NCI-H345 treated with DMSO at 0.1 percent for 48 hours (cell line): ENCODE results near the gene FAM3D.

Experiments used
- DNase-seq: peaks from one replicate; lab custom pipeline; 2025; ENCODE audit not compliant: unreplicated experiment; lab: John Stamatoyannopoulos, UW

The FAM3D gene

DNA sequence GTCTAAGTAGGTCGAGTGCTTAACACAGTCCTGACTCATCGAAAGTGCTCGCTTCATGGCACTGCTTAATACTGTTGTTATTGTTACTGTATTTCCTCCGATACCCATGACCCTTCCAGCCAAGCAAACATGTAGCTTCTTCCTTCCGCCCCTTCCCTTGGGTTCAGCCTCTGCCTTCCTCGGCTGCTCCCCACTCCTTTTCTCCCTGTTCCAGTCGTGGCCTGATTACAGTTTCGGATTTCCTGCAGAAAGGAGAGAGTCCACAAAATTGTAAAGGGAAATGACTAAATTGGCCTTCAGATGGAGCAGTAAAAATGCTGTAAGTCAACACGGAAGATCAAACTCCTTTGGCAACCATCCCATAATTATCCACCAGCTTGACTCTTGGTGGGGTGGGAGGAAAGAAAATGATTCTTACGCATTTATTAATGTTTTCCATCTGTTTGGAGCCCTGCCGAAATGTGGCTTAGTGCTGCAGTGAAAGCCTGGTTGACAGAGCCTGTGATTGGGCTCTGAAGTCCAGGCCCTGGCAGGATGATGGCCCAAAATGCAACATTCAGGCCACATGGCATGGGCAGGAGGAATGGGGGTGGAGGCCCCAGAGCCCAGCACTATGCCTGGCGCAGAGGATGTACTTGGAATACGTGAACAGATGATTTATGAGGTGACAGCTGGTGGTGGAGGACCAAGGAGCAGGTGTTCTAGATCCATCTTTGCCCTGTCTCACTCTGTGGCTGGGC is 37.6 kb downstream of the FAM3D start:
- no peak for DNase-seq

DNA sequence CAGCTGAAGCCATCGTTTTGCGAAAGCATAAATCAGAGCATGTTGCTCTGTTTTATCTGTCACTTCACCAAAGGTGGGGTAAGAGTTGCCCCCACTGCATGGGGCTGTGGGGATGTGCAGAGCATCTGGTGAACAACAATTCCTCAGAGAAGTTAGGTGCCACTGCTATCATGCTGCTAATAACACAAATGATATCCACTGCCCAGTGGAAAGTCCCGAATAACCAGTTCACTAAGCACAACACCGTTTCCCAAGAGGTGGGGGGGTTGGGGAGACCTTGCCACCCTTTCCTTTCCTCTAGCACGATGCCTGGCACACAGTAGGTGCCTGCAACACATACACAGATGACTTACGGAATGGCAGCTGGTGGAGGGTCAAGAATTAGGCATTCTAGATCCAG is 38.6 kb downstream of the FAM3D start:
- DNase-seq: no peak

DNA sequence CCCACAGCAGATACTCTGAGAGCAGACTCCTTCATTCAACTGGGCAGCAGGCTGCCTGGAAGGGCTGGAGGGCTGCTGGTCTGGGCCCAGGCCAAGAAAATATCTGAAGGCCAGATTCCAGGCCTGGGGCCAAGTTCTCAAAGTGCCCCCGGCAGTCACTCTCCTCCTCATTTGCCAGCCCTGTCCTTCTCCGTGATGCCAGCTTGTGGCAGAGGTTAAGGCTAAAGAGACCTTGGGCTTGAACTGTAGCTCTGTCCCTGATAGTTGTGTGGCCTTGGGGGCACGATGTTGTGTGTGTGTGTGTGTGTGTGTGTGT is 39.0 kb downstream of the FAM3D start:
- no peak for DNase-seq

DNA sequence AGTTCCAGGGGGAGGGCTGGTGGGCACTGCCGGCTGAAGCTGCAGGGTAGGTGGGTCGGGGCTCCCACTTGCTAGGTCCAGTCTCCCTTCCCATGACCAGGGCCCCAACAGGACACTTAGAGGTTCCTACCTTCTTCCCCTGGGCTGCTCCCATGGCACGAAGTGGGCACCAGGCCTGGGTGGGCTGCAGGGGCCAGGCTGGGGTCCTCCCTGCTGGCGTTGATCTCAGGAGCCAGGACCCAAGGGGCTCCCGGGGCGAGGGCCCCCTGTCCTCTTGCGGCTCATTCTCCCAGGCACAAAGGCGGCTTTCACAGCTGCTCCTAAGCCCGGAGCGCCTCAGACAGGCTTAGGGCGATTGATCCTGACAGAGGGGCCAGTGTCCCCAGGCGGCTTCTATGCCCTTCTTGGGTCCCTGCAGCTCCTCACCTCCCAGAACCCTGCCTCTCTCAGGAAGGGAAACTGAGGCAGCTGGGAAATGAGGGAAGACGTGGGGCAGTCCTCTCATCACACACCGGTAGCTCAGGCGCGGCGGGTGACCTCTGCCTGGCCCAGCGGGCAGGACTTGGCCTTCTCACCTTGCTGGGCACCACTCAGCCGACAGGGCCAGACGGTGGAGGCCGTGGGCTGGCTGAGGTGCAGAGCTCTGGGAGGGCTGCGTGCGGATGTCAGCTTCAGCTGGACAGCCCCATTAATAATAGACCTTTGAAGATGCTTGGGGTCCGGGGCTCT is 39.6 kb downstream of the FAM3D start:
- no peak for DNase-seq

DNA sequence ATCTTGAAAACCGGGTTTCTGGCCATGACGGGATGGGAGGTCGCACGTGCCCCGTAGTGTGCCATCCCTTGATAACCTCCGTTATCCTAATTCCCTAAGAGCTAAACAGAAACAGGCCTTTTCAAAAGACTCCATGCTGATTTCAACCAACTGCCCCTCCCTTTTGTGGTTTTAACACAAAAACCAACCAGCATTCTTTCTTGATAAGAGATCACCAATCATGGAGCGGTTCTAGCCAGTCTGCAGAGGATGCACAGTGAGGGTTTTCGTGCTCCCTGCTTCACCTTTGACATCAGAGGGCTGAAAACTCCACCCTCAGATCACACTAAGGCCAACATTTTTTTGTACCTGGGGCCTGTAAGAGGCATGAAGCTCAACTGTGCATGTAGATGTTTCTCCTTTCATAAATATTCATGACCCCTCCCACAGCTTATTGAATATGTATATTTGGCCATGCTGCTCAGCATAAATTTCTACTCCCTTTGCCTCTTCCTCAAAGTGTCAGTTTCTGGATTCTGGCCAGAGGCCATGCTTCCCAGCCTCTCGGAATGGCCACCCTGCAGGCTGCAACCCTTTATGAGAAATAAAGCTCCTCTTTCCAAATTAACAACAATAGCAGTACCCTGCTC is 41.3 kb downstream of the FAM3D start:
- DNase-seq: no peak

DNA sequence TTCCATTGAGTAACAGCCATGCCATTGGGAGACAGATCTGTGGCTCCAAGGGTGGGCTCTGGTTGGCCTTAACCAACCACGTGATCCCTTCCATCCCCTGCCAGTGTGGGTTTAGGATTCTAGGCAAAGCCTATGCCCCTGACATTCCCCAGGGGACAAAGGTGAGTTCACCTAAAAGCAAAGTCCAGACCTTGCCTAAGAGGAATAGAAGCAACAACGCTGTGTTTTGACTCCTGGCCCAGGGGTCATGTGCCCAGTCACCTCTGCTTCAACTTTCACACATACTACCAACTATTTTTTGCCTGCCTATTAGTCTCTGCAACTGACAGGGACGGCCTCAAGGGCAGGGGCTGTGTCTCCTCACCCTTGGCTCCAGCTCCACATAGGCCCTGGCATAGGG is 42.0 kb downstream of the FAM3D start:
- no peak for DNase-seq

DNA sequence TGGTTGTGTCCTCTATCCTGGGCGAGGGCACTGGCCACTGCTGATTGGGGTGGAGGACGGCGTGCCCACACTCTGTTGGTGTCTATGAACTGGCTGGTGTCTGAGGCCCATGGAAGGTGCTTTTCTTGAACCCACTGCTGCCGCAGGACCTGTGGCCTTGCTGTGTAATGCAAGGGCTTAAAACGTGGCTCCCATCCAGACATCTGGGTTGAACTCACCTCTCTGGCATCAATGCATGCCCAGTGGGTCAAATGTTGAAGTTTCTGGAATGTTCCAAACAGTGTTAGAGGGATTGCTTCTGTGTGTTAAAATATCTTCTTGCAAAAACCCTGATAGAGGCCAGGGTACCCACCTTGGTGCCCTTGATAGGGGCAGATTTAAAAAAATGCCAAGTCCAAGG is 42.6 kb downstream of the FAM3D start:
- no peak for DNase-seq

DNA sequence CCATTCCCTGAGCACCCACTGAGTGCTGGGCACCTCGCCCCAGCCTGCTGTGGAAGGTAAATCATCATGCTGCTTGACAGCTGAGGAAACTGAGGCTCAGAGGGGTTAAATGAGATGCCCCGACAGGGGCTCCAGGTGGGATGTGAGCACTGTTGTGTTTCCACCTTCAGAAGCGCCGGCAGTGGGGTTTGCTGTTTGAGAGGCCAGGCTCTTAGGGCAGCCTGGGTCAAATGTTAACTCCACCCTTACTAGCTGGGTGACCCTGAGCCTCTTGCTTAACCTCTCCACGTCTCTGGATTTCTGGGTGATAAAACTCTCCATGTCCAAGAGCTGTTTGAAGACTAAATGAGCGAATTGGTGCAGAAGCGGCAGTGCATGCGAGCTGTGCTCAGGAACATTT is 43.1 kb downstream of the FAM3D start:
- DNase-seq: no peak

DNA sequence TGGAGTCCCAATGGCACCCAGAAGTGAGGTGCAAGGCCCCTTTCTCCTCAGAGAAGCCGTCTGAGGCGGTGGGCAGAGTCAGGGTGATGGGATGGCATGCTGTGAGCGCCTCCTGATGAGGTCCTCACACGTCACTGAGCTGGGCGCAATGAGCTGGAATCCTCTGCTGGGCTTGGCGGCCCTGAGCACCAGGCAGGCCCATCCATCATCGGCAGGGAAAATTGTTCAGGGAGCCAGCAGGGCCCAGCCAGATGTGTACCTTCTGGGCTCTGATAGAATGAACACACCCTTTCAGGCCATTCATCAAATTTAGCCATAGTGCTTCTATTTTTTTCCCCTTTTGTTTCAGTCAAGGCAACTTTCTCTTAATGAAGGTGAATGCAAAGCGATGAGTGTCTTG is 43.7 kb downstream of the FAM3D start:
- no peak for DNase-seq

DNA sequence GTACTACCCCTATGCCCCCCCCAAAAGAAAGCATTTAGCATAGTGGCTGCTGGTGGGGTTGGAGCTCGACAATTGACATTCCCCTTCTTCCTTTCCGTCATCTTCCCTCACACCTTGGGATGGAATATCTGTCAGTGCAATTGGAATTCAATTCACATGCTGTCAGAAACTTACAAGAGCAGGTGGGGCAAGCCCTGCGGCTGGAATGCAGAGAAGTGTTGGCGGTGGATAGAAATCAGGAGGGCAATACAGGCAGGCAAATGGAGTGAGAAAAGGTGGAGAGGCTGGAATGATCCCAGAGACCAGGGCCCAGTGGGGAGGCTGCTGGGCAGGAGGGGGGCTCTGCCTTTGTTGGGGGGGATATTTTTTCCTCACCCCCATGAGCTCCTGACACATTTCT is 44.1 kb downstream of the FAM3D start:
- no peak for DNase-seq

DNA sequence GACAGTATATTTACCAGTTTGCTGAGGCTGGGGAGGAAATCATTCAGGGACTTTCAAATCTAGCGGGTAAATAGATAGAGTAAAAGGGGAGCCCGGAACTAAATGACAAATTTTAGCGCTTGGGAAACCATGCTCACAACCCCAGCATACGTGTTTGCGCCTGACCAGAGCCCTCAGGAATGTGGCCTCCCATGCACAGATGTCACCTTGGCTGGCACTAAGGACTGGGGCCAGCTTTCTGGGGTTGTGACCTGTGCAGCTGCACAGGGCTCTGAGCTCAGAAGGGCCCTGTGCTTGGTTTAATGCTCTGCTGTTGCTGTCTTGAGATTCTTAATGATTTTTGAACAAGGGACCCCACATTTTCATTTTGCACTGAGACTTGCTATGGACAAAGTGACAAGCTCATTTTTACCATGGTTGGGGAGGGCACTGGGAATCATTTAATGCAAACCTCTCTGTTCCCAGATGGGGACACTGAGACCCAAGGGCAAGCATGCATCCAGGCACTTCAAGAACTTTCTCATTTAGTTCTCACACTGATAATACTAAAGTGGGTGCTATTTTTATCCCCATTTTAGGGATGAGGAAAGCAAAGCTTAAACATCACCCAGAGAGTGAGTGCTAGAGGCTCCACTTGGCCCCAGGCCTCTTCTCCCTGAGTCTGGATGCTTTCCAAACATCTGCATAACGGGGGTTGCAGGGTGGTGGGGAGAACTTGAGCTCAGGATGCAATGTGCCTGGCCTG is 45.3 kb downstream of the FAM3D start:
- DNase-seq: no peak

DNA sequence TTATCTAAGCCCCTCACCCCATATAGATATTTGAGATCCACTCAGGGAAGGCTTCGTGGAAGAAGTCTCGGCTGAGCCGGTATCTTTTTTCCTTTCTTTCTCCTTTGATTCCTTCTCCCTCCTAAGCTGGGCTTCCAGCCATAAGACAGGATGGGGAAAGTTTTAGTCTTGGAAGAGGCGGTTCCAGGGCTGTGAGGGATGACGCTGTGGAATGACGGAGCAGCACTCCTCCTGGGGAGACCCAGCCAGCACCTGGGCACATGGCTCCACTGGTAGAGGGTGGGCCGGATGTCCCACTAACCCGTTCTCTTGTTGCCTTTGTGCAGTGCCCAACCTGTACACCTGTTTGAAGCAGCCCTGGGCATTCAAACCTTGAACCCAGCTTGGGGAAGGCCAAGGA is 46.2 kb downstream of the FAM3D start:
- DNase-seq: no peak

DNA sequence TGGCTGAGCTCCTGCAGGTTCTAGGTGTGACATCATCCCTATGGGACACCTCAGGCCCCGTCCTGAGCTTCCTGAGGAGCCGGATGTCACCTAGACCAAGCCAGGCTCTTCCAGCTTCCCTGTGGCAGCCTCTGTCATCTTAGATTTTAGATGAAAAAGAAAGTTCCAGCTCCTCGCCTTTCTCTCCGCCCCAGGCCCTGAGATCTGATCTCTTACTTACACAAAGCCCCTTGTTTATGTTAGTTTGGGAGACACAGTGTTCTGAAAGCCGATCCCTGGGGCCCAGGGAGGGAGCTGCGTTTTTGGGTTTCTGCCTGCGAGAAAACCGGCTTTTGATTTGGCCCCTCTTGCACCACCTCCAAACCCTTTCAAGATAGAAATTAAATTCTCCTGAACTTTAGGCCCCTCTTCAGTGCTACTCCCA is 49.2 kb downstream of the FAM3D start:
- no peak for DNase-seq

DNA sequence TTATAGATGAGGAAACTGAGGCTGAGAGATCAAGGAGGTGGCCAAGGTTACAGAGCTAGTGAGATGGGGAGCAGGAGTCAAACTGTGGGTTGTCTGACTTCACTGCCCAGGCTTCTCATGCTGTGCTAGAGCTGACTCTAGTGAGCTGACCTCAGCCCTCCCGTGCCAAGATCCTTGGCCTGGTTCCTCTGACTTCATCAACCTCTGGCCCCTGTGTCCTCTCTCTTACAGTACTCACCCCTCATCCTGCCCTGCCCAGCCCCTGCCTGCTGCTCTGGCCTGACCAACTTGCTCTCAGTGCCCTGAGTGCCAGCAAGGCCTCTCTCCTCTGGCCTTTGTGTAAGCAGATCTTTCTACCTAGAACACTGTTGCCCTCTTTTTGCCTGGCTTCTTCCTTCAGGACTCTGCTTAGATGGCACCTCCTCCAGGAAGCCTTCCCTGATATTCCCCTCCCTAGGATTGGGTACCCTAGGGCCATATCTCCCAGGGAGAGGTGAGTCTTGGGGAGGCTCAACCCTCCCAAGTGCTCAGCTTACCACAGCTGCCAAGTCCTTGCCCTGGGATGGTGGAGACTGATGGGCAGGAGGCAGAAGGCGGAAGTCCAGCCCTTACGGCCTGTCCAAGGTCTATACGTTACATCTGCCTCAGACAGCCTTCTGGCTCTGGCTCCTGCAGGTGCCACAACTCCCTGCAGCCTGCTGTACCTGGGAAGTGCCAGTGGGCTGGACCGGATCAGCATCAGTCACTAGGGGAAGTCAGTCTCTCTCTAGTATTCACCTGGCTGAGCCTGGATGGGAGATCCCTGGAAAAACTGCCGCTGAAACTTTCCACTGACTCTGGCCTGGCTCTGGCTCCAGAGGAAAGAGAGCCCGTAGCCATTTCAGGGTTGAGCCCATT is 53.1 kb downstream of the FAM3D start:
- DNase-seq: no peak

DNA sequence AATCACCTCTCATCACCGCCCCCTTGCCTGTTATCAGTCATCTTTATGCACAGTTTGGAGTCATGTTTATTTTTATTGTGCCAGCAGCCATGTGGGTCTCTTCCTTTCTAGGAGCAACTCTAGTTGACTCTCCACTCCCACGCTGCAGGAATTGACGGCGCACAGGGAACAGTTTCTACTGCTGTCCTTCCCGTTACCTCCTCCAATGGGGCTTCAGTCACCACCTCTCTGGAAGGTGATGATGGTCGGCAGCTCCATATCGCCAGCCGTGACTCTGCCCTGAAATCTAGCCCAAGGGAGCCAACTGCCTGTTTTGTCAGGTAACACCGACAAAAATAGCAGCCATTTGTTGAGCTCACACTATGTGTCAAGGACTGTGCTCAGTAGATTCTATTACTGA is 53.7 kb downstream of the FAM3D start:
- DNase-seq: no peak

DNA sequence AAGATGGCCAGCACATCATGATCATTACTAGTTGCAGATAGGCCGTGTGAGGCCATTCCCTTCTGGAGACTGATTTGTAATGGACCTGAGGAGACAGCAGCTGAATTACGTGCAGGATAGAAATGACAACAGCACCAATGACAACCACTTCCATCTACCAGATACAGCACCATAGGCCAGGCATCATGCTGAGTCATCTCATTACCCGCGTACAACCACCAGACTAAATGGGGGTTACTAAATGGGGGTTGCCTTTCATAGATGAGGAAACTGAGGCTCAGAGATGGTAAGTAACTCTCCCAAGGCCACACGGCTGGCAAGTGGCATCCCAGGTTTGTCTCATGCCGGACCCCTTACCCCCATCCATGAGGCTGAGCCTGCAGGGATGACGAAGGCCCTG is 56.6 kb downstream of the FAM3D start:
- DNase-seq: no peak

DNA sequence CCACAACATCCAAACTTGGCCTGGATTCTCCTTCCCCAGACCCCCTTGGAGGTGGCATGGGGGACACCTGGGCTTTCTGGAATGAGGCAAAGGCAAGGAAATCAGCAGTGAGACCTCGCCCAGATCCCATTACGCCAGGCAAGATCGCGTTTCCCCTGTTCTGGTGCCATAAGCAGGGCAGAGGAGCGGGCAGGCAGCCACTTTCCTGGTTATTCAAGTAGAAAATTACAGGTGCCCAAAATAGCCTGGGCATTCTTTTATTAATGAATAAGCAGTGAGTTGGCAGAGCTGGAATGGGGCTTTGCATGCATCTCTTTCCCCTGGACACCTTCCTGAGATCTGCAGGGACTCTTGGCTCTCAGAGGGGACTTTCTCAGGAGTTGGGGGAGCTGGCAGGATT is 57.9 kb downstream of the FAM3D start:
- no peak for DNase-seq

DNA sequence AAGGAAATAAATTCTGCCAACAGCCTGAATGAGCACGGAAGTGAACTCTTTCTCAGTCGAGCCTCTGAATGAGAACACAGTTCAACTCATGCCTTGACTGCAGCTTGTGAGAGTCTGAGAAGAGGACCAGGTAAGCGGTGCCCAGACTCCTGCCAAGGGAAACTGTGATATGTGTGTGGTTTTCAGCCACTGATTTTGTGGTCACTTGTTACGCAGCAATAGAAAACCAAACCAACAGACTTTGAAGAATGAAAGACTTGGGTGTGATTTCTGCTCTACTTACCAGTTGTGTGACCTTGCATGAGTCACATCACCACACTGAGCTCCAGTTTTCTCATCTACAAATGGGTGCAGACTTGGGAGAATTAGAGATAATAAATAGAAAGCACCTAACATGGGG is 58.8 kb downstream of the FAM3D start:
- DNase-seq: no peak

DNA sequence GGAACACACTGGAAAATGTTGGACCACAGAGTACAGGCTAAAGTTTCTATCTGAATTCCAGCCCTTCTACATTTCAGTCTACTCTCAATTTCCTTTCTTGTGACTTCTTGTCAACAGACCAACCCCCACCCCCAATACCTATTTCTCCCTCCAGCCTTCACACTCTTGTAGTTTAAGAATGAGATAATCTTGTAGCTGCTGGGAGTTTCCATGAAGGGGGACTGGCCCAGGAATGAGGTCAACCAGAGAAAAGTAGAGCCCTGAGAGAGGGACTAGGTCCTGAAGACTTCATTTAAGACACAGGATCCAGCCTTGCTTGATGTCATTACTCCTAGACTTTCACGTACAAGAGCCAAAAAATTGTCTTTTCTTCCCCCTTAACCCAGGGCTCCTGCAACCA is 59.9 kb downstream of the FAM3D start:
- DNase-seq: no peak

DNA sequence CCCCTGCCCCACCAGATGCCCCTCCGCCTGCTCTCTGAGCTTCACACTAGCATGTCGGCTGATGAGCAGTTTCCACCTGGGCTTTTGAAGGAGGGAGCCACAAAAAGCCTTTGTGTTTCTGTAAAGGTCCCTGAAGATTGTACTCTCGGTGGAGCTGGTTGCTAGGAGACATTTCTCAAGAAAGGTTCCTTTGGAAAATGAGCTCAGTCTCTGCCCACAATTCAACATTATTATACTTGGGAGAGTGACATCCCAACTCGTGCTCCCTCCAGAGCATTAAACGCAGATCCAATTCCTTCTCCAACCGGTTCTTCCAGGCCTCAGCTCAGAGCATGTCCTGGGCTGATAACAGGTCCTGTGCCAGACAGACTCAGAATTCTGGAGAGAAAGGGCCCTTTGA is 62.5 kb downstream of the FAM3D start:
- DNase-seq: no peak

DNA sequence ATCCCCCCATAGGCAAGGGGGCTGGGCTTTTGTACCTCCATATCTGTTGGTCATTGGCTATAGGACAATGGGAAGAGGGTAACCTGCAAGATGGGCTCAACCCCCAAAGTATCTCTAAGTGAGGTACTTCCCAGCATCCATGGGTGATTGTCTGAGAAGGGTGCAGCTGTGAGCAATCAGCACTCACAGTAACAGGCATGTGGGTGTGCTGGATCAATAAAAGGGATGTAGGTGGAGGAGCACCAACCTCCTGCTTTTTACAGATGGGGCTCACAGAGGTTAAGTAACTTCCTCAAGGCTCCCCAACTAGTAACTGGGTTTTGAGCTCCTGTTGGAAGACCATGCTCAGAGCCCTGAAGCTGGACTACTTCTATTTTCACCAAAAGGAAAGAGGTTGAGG is 63.0 kb downstream of the FAM3D start:
- DNase-seq: no peak
